ENCODE measurements around the gene LKAAEAR1.

The LKAAEAR1 gene

GRCh38 chr20:64079273-64080012 is 4.8 kb downstream of the LKAAEAR1 start, which contains the start of gene RGS19:
Gene RGS19, minus strand, starts transcription at chr20:64079518. Its CDS starts 2,632 bp downstream, at chr20:64076886.
- DNase-seq (ENCODE audit: low read depth, low spot score) = no peak

GRCh38 chr20:64078934-64079272 is 5.3 kb downstream of the LKAAEAR1 start:
- no peak for DNase-seq (ENCODE audit: low read depth, low spot score)

- DNase-seq (ENCODE audit: low read depth, low spot score) = no peak
Measured at GRCh38 chr20:64077876-64078551, 6.2 kb downstream of the LKAAEAR1 start.

GRCh38 chr20:64077541-64077875 is 6.7 kb downstream of the LKAAEAR1 start:
- DNase-seq (ENCODE audit: low read depth, low spot score) = no peak

- no peak for DNase-seq (ENCODE audit: low read depth, low spot score)
Measured at GRCh38 chr20:64077094-64077493, 7.1 kb downstream of the LKAAEAR1 start.

- no peak for DNase-seq (ENCODE audit: low read depth, low spot score)
Measured at GRCh38 chr20:64076061-64076997, 7.9 kb downstream of the LKAAEAR1 start.

- no peak for DNase-seq (ENCODE audit: low read depth, low spot score)
Measured at GRCh38 chr20:64075556-64075955, 8.6 kb downstream of the LKAAEAR1 start.

- DNase-seq (ENCODE audit: low read depth, low spot score) = no peak
Measured at GRCh38 chr20:64074963-64075362, 9.2 kb downstream of the LKAAEAR1 start.

- no peak for DNase-seq (ENCODE audit: low read depth, low spot score)
Measured at GRCh38 chr20:64074184-64074789, 9.9 kb downstream of the LKAAEAR1 start.

GRCh38 chr20:64073476-64074183 is 10.6 kb downstream of the LKAAEAR1 start:
- DNase-seq (ENCODE audit: low read depth, low spot score) = no peak

- DNase-seq (ENCODE audit: low read depth, low spot score) = no peak
Measured at GRCh38 chr20:64072498-64073063, 11.6 kb downstream of the LKAAEAR1 start.

GRCh38 chr20:64071341-64072332 is 12.6 kb downstream of the LKAAEAR1 start:
- DNase-seq (ENCODE audit: low read depth, low spot score) = no peak

GRCh38 chr20:64070244-64070993 is 13.8 kb downstream of the LKAAEAR1 start:
- no peak for DNase-seq (ENCODE audit: low read depth, low spot score)

- no peak for DNase-seq (ENCODE audit: low read depth, low spot score)
Measured at GRCh38 chr20:64069614-64070243, 14.5 kb downstream of the LKAAEAR1 start.

GRCh38 chr20:64069209-64069613 is 15.0 kb downstream of the LKAAEAR1 start:
- no peak for DNase-seq (ENCODE audit: low read depth, low spot score)

- no peak for DNase-seq (ENCODE audit: low read depth, low spot score)
Measured at GRCh38 chr20:64068386-64069208, 15.6 kb downstream of the LKAAEAR1 start.

- DNase-seq (ENCODE audit: low read depth, low spot score) = no peak
Measured at GRCh38 chr20:64067733-64068307, 16.4 kb downstream of the LKAAEAR1 start.

Measured in smooth muscle cell of the brain vasculature (primary cell).